Subcutaneous abdominal adipose tissue (tissue), 5 donors: ENCODE measurements around the gene PGF.

Source experiments
- H3K27ac ChIP-seq: one replicate; pipeline ENCODE4 v1.7.0; 2013; ENCODE audit warnings: low read depth, mild to moderate bottlenecking, inconsistent platforms, low read length, moderate library complexity
- H3K27me3 ChIP-seq, 5 donors: one replicate each; pipeline ENCODE4 v1.7.0; 2013; ENCODE audit warnings: low read length in 5 of 5, inconsistent platforms in 1 of 5; ENCODE audit not compliant: control insufficient read depth in 5 of 5, insufficient read depth in 4 of 5
- H3K36me3 ChIP-seq, 5 donors: one replicate each; pipeline ENCODE4 v1.7.0; 2013; ENCODE audit warnings: low read length in 5 of 5; ENCODE audit not compliant: control insufficient read depth in 5 of 5, insufficient read depth in 5 of 5
- H3K4me1 ChIP-seq, 5 donors: one replicate each; pipeline ENCODE4 v1.7.0; 2013; ENCODE audit warnings: low read length in 5 of 5, mild to moderate bottlenecking in 3 of 5, moderate library complexity in 1 of 5; ENCODE audit not compliant: control insufficient read depth in 5 of 5, insufficient read depth in 5 of 5
- H3K4me3 ChIP-seq, 5 donors: one replicate each; pipeline ENCODE4 v1.7.0; 2013; ENCODE audit warnings: low read length in 5 of 5, low read depth in 1 of 5
- H3K9ac ChIP-seq, 5 donors: one replicate each; pipeline ENCODE4 v1.7.0; 2013; ENCODE audit warnings: low read length in 5 of 5, mild to moderate bottlenecking in 4 of 5, moderate library complexity in 3 of 5
- H3K9me3 ChIP-seq, 5 donors: one replicate each; pipeline ENCODE4 v1.7.0; 2013; ENCODE audit warnings: low read length in 5 of 5; ENCODE audit not compliant: control insufficient read depth in 5 of 5
- donor health status: healthy.
- donor health status: healthy.
- donor health status: healthy.
- donor health status: healthy.
- donor health status: healthy.

The PGF gene

DNA sequence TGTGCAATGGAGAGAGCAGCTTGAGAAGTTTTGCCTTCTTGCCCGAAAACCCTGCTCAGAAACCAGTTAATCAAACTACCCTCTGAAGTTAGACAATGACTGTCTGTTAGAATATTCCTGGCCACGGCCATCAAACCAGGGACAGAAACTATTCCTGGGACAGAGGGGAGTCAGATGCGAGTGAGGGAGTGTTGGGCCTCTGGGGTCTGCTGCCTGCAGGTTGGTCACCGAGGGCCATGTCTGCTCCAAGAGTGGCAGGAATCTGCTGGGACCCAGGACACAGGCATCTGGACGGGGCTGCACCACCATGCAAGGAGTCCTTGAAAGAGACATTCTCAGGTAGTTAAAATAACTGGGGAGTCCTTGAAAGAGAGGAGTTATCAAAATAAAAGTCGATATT, 30.4 kb upstream of the PGF start:
- no peak overlapping the region for H3K4me3 ChIP-seq
- H3K36me3 ChIP-seq = no peaks in the 10 kb centered on the region
- H3K4me1 ChIP-seq = peaks cover 0 to 23% (median 7%) of the 10 kb centered on the region in 5 donors
- H3K27ac ChIP-seq = no peak overlapping the region
- H3K9ac ChIP-seq = no peak overlapping the region
- no peaks in the 10 kb centered on the region for H3K9me3 ChIP-seq
- H3K27me3 ChIP-seq = no peaks in the 10 kb centered on the region

DNA sequence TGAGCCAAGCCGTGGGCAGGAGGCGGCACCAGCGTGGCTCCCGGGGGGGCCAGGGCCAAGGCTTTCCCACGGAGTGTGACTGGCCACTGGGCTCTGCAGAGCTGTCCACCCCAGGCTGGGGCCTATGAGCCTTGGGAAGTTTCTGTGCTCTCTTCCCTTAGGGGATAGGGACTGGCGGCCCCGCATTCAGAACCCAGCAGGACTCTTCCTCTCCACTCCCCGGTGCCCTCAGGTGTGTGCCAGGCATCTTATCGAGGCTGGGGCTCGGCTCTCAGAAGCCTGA, 29.6 kb upstream of the PGF start:
- Histone ChIP-seq H3K27ac (no peak overlapping the region), H3K27me3 (no peaks in the 10 kb centered on the region), H3K9me3 (no peaks in the 10 kb centered on the region), H3K4me1 (peaks cover 0 to 26% (median 13%) of the 10 kb centered on the region in 5 donors), H3K9ac (no peak overlapping the region), H3K36me3 (no peaks in the 10 kb centered on the region), H3K4me3 (no peak overlapping the region)

DNA sequence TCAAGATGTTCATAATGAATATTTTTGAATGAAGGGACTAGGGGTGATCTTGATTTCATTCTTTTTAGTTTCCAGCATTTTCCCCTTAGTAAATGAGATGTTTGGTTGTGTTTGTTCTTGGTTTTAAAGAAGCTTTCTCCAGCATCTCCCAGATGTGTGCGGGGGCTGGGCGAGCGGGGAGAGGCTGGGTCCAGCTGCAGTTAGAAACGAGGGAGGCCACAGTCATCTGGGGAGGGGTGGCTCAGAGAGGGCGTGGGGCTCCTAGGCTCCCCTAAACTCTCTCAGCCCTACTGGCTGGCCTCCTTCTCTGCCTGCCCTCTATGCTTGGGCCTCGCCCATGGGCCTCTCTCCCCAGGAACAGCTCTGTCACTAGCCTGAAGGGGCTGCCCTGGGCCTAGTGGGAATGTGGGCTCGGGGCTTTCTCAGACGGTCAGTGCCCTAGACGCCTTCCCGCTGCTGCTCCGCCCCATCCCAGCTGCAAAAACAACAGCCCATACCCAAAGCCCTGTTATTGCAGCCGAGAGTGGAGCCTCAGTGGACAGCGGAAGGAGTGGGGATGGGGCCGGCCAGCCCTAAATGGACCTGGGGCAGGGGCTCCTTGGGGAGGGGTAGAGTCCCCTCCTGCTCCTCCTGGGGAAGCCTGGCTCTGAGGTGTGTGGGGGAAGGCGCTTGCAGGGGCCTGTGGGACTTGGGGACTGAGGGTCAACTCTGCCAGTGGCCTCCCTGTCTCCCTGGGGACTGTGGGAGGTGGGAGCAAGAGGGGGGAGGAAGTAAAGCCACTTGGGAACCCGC, 29.0 kb upstream of the PGF start:
- Histone ChIP-seq H3K27ac (no peak overlapping the region), H3K4me3 (no peak overlapping the region), H3K9me3 (no peaks in the 10 kb centered on the region), H3K4me1 (peaks cover 2 to 26% (median 19%) of the 10 kb centered on the region in 5 donors), H3K9ac (no peak overlapping the region), H3K27me3 (no peaks in the 10 kb centered on the region), H3K36me3 (no peaks in the 10 kb centered on the region)

DNA sequence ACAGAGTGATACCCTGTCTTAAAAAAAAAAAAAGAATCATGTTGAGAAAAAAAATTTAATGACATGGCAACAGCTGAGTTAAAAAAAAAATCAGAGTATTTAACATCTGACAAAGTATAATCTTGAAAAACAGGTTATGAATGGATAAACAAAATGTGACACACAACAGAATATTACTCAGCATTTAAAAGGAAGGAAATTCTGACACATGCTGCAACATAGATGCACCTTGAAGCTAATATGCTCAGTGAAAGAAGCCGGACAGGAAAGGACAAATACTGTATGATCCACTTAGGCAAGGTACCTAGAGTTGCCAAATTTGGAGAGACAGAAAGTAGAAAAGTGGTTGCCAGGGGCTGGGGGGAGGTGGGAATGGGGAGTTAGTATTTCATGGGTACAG, 27.9 kb upstream of the PGF start:
- Histone ChIP-seq H3K4me3 (no peak overlapping the region), H3K9me3 (no peaks in the 10 kb centered on the region), H3K27me3 (no peaks in the 10 kb centered on the region), H3K4me1 (peaks cover 2 to 29% (median 21%) of the 10 kb centered on the region in 5 donors), H3K27ac (no peak overlapping the region), H3K36me3 (no peaks in the 10 kb centered on the region), H3K9ac (no peak overlapping the region)

DNA sequence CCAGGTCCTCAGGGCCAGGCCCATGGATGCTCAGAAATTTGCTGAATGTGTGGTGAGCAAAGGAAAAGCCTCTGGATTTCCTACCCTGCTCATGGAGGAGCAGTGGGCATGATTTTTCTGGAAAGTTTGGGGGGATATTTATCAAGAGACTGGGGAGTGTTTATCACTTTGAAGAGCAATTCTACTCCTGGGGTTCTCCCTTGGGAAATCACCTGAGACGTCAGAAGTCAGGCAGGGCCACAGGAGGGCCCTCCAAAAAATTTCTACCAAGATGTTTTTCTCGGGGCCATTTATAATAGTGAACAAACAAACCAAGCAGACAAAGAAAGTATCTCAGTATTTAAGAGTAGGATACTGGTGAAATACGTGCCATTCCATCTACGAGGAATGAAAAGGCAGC, 27.3 kb upstream of the PGF start:
- no peaks in the 10 kb centered on the region for H3K27me3 ChIP-seq
- no peak overlapping the region for H3K9ac ChIP-seq
- H3K36me3 ChIP-seq = no peaks in the 10 kb centered on the region
- no peak overlapping the region for H3K4me3 ChIP-seq
- no peak overlapping the region for H3K27ac ChIP-seq
- H3K4me1 ChIP-seq = peaks cover 2 to 36% (median 27%) of the 10 kb centered on the region in 5 donors
- no peaks in the 10 kb centered on the region for H3K9me3 ChIP-seq

DNA sequence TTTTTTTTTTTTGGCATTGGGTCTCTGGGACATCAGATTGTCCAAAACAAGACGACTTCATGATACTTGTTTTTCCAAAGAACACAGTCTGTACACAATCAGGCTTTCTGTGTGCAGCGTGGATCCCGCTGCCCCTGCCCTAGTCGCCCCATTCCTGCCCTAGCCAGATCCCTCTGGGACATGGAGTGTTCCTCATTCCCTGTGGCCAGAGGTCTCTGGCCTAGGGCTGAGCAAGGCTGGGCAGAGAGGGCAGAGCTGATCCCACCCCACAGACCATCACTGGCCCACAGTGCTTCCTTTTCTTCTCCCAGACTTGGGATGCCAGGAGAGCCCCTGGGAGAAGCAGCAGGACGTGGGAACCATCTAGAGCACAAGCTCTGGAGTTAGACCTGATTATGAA, 26.4 kb upstream of the PGF start:
- Histone ChIP-seq H3K4me1 (peaks cover 2 to 38% (median 29%) of the 10 kb centered on the region in 5 donors), H3K9me3 (no peaks in the 10 kb centered on the region), H3K9ac (no peak overlapping the region), H3K4me3 (no peak overlapping the region), H3K36me3 (no peaks in the 10 kb centered on the region), H3K27ac (no peak overlapping the region), H3K27me3 (no peaks in the 10 kb centered on the region)

DNA sequence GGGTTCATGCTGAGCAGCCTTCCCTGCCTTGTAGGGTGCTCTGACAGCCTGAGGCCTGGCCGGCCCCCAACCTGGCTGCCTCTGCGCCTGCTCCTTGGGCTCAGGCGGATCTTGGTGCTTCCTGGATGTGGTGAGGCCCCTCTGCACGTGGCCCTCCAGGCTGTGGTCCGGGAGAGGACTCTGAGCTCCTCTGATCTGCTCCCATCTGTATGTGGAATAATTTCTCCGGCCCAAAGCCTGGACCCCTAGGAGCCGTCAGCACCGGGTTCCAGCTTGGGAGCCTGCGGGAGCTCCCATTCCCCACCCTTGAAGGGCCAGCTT, 26.0 kb upstream of the PGF start:
- Histone ChIP-seq H3K9me3 (no peaks in the 10 kb centered on the region), H3K27me3 (no peaks in the 10 kb centered on the region), H3K36me3 (no peaks in the 10 kb centered on the region), H3K4me1 (peaks cover 2 to 42% (median 31%) of the 10 kb centered on the region in 5 donors), H3K9ac (peak overlapping the region in 1 of 5 donors; percentile 2), H3K4me3 (no peak overlapping the region), H3K27ac (no peak overlapping the region)

DNA sequence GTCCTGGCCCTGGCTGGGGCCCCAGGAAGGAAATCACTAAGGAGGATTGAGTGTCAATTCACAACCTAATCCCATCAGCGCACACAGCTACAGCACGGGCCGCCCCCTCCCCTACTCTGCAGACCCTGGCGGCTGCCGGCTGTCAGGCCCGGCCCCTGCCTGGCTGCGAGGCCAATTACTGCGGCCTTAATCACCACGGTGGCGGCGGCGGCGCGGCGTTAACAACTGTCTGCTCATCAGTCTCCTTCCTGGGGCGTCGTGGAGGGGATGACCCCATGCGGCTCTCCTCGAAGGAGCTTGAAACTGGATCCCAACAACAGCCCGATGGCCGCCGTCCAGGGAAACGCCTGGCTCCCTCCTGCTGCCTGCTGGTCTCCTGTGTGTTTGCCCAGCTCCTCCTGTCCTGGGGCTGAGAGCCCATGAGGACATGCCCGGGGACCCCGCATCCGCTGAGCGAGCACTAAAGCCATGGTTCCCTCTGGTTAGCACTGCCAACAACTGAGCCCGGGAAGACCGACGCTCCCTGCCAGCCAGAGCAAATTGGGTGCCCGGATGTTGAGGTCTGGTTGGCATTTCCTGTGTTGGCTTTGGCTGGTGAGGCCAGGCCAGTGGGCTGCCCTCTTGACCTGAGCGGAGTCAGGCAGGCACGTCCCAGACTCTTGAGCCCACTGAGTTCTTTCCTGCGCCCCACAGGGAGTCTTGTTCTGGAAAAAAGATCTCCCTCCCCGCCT, 25.5 kb upstream of the PGF start:
- Histone ChIP-seq H3K27ac (no peak overlapping the region), H3K9ac (peak overlapping the region in 1 of 5 donors; percentile 2)

DNA sequence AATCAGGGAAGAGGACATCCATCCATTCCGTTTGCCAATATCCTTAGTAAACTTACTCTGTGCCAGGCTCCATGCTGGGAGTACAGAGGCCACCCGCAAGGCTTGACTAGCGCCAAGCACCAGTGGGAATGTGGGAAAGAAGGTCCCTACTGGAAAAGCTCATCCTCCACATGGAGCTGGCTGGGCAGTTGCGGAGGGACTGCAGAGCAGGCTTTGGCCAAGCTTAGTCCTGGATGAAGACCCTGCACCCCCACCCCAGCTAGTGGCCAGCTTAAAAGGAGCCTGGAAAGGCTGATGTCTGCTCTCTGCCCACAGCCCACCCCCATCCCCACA, 25.0 kb upstream of the PGF start:
- H3K4me3 ChIP-seq = no peak overlapping the region
- no peak overlapping the region for H3K9ac ChIP-seq
- H3K4me1 ChIP-seq = peaks cover 2 to 45% (median 33%) of the 10 kb centered on the region in 5 donors
- H3K9me3 ChIP-seq = no peaks in the 10 kb centered on the region
- H3K27ac ChIP-seq = no peak overlapping the region
- no peaks in the 10 kb centered on the region for H3K36me3 ChIP-seq
- H3K27me3 ChIP-seq = no peaks in the 10 kb centered on the region

More for the DNA sequence above, 25.5 kb upstream of the PGF start:
- no peaks in the 10 kb centered on the region for H3K36me3 ChIP-seq
- peaks cover 2 to 42% (median 33%) of the 10 kb centered on the region in 5 donors for H3K4me1 ChIP-seq
- H3K27me3 ChIP-seq = no peaks in the 10 kb centered on the region
- H3K9me3 ChIP-seq = no peaks in the 10 kb centered on the region
- H3K4me3 ChIP-seq = no peak overlapping the region

DNA sequence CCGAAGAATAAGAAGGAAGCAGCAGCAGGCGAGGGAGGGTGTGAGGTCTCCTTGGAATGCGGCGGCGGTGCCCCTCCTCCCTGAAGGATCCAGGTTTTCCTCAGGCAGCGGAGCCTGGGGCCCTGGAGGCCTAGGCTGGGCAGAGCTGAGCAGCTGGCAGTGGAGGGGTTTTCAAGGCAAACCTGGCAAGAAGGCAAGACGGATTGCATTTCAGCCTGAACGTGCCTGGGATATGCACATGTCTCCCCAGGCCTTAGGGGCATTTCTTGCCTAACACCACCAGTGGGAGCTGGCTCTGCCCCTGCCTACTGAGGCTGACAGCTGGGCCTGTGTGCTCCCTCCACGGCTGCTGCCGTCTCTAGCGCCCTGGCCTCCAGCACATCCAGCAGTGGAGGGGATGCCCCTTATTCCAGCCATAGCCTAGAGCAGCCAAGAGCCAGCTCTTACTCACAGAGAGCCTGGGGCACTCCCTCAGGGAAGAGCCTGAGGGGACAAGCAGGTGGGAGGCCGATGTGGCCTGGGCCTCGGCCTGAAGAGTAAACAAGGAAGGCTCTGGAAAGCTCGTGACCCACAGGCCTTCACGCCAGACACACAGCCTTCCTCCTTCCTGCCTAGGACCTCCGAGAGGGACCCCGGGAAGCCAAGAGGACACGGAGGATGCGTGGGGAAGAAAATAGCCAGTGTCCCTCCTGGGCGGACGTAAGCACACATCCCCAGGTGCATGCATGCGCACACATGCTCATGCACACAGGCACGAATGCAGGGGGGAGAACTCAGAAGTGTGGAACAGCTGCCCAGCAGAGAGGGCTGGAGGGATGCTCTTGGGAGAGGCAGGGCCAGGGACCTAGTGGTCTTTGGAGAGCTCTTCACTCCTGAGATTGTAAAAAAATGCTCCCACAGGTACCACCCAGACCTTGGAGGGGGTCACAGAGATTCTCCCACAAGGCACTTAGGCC, 24.3 kb upstream of the PGF start:
- Histone ChIP-seq H3K9me3 (no peaks in the 10 kb centered on the region), H3K4me1 (peaks cover 2 to 51% (median 36%) of the 10 kb centered on the region in 5 donors), H3K4me3 (no peak overlapping the region), H3K27me3 (no peaks in the 10 kb centered on the region), H3K27ac (no peak overlapping the region), H3K36me3 (no peaks in the 10 kb centered on the region), H3K9ac (peak overlapping the region in 1 of 5 donors; percentile 27)
